ENCODE data around the gene ACADVL.

GRCh38 chr17:7183433-7184090 lies 36.2 kb upstream of the ACADVL start:
- TF ChIP-seq CTCF (IDR thresholded peaks at IDR 0.05; ENCODE audit: low read length) (no peak), EZH2 (IDR thresholded peaks at IDR 0.05; ENCODE audit: borderline replicate concordance, low read length) (no peak)

All from OCI-LY1 (cell line).